SK-N-SH treated with all-trans-retinoic acid at 6 μM for 48 hours (cell line): ENCODE measurements around the gene SLC6A19.
"Not testable (repeated sequence)": the region's sequence is repeated elsewhere in the genome, so short reads cannot be mapped to it uniquely, and the experiment has no call there.

Experiments
- ARNTL ChIP-seq: fragments of 450-650 bp; formaldehyde crosslinking; IDR thresholded peaks from 2 replicates; pipeline ENCODE4 v1.5.0; 2020; ENCODE audit warnings: low read depth, mild to moderate bottlenecking, moderate library complexity, borderline replicate concordance
- ISL1 ChIP-seq: fragments of 250-450 bp; sonication (Bioruptor Pico); IDR thresholded peaks from 2 replicates; pipeline ENCODE4 v2.1.2; 2022; ENCODE audit warnings: mild to moderate bottlenecking, moderate library complexity
- RARB ChIP-seq: fragments of 250-450 bp; sonication (Bioruptor Pico); IDR thresholded peaks from 2 replicates; pipeline ENCODE4 v1.8.0; 2021; ENCODE audit warnings: mild to moderate bottlenecking, moderate library complexity
- SNAI2 ChIP-seq: fragments of 250-450 bp; sonication (Bioruptor Pico); IDR thresholded peaks from 2 replicates; pipeline ENCODE4 v1.5.0; 2020; ENCODE audit warnings: mild to moderate bottlenecking, moderate library complexity
- ZFP30 ChIP-seq: fragments of 450-650 bp; formaldehyde crosslinking; IDR thresholded peaks from 2 replicates; pipeline ENCODE4 v1.5.0; 2022; ENCODE audit warnings: mild to moderate bottlenecking, moderate library complexity
- ZNF8 ChIP-seq: fragments of 450-650 bp; formaldehyde crosslinking; IDR thresholded peaks from 2 replicates; pipeline ENCODE4 v1.5.0; 2020; ENCODE audit warnings: mild to moderate bottlenecking, moderate library complexity
- TF ChIP-seq, protein P1 (sequence below): fragments of 250-450 bp; sonication (Bioruptor Pico); IDR thresholded peaks from 2 replicates; pipeline ENCODE4 v1.5.0; 2020; ENCODE audit warnings: mild to moderate bottlenecking, moderate library complexity
- TF ChIP-seq, protein P2 (sequence below): fragments of 250-450 bp; sonication (Bioruptor Pico); IDR thresholded peaks from 2 replicates; pipeline ENCODE4 v1.5.1; 2021; ENCODE audit warnings: mild to moderate bottlenecking, moderate library complexity

DNA sequence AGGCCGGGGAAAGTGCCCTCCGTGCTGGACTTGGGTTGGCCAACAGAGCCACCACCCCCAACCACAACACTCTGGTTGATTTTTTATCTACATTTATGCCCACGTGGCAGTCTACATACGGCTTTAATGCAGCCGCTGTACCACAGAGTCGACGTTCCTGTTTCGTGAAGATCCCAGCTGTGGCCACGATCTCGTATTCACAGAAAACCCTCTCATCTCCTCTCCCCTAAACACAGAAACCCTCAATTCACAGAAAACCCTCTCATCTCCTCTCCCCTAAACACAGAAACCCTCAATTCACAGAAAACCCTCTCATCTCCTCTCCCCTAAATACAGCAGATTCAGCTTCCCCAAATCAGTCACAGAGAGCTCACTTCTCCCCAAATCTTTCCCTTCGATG, 27.6 kb downstream of the SLC6A19 start:
- not testable (repeated sequence) for TF ChIP-seq ARNTL, RARB, ZFP30, SNAI2, ISL1, ZNF8 (CRISPR knock-in tag)
- TF ChIP-seq, protein P1, sequence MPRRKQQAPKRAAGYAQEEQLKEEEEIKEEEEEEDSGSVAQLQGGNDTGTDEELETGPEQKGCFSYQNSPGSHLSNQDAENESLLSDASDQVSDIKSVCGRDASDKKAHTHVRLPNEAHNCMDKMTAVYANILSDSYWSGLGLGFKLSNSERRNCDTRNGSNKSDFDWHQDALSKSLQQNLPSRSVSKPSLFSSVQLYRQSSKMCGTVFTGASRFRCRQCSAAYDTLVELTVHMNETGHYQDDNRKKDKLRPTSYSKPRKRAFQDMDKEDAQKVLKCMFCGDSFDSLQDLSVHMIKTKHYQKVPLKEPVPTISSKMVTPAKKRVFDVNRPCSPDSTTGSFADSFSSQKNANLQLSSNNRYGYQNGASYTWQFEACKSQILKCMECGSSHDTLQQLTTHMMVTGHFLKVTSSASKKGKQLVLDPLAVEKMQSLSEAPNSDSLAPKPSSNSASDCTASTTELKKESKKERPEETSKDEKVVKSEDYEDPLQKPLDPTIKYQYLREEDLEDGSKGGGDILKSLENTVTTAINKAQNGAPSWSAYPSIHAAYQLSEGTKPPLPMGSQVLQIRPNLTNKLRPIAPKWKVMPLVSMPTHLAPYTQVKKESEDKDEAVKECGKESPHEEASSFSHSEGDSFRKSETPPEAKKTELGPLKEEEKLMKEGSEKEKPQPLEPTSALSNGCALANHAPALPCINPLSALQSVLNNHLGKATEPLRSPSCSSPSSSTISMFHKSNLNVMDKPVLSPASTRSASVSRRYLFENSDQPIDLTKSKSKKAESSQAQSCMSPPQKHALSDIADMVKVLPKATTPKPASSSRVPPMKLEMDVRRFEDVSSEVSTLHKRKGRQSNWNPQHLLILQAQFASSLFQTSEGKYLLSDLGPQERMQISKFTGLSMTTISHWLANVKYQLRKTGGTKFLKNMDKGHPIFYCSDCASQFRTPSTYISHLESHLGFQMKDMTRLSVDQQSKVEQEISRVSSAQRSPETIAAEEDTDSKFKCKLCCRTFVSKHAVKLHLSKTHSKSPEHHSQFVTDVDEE (CRISPR knock-in tag): not testable (repeated sequence)
- TF ChIP-seq, protein P2, sequence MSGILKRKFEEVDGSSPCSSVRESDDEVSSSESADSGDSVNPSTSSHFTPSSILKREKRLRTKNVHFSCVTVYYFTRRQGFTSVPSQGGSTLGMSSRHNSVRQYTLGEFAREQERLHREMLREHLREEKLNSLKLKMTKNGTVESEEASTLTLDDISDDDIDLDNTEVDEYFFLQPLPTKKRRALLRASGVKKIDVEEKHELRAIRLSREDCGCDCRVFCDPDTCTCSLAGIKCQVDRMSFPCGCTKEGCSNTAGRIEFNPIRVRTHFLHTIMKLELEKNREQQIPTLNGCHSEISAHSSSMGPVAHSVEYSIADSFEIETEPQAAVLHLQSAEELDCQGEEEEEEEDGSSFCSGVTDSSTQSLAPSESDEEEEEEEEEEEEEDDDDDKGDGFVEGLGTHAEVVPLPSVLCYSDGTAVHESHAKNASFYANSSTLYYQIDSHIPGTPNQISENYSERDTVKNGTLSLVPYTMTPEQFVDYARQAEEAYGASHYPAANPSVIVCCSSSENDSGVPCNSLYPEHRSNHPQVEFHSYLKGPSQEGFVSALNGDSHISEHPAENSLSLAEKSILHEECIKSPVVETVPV (CRISPR knock-in tag): not testable (repeated sequence)
